H1 (cell line): ENCODE data around the gene TLE5. TPM values are rescaled to one million over a fixed set of nuclear protein-coding genes. Genes with fewer than 3 reads are reported as not detected.

Source experiments
- CTCF ChIA-PET: fragments of 300-600 bp; sonication (Branson Sonifier 250); formaldehyde crosslinking; loops from one replicate; lab custom pipeline; 2021; ENCODE audit not compliant: partially characterized antibody; lab: Charles Lee
- POLR2A ChIA-PET: fragments of 300-600 bp; sonication (Branson Sonifier 250); formaldehyde crosslinking; loops from one replicate; lab custom pipeline; 2021; ENCODE audit warnings: inconsistent platforms; ENCODE audit not compliant: partially characterized antibody; lab: Charles Lee
- DNase-seq, 2 experiments: peaks; one replicate each; pipeline versions ENCODE4 v3.0.0 to v3.0.0-alpha.2; 2010 to 2022; ENCODE audit warnings: low spot score in 2 of 2, low read depth in 1 of 2, mixed read lengths in 1 of 2
- FAIRE-seq: peaks from 2 replicates; lab custom pipeline; 2011; peaks lifted over from hg19 to GRCh38; lab: Jason Lieb, UNC
- H2AFZ ChIP-seq: 2 replicates; pipeline ENCODE4 v1.8.1; 2012; ENCODE audit warnings: low read length, inconsistent platforms
- H2AK5ac ChIP-seq: 2 replicates; pipeline ENCODE4 v1.6.1; 2013; ENCODE audit warnings: low read depth, low read length
- H2BK120ac ChIP-seq: replicated peaks from 2 replicates; pipeline ENCODE3; 2013; ENCODE audit warnings: low read depth, low read length, inconsistent platforms
- H2BK12ac ChIP-seq: 2 replicates; pipeline ENCODE4 v1.6.1; 2013; ENCODE audit warnings: low read depth, low read length
- H2BK15ac ChIP-seq: 2 replicates; pipeline ENCODE4 v1.6.1; 2013; ENCODE audit warnings: low read length
- H2BK20ac ChIP-seq: 2 replicates; pipeline ENCODE4 v1.6.1; 2013; ENCODE audit warnings: low read length
- H2BK5ac ChIP-seq: 2 replicates; pipeline ENCODE4 v1.6.1; 2013; ENCODE audit warnings: low read depth, low read length
- H3K14ac ChIP-seq: 2 replicates; pipeline ENCODE4 v1.6.1; 2013; ENCODE audit warnings: inconsistent platforms; ENCODE audit not compliant: insufficient read length
- H3K18ac ChIP-seq: 2 replicates; pipeline ENCODE4 v1.6.1; 2013; ENCODE audit warnings: low read length; ENCODE audit errors: extremely low read depth
- H3K23ac ChIP-seq: 2 replicates; pipeline ENCODE4 v1.6.1; 2013; ENCODE audit warnings: inconsistent platforms; ENCODE audit not compliant: insufficient read length
- H3K23me2 ChIP-seq: 2 replicates; pipeline ENCODE4 v1.6.1; 2013; ENCODE audit warnings: low read depth, low read length
- H3K27ac ChIP-seq: 2 replicates; pipeline ENCODE4 v1.6.1; 2011; ENCODE audit warnings: low read depth, low read length, inconsistent platforms
- H3K27me3 ChIP-seq, 4 experiments: replicated peaks in 1 of 4; 1 replicate in 1 of 4; 2 replicates in 3 of 4; pipeline versions ENCODE4 v1.6.1 to v1.8.1; 2011 to 2013; ENCODE audit warnings: low read length in 3 of 4, mild to moderate bottlenecking in 3 of 4, inconsistent platforms in 2 of 4, mixed read lengths in 2 of 4, moderate library complexity in 1 of 4; ENCODE audit not compliant: control insufficient read depth in 3 of 4, insufficient read depth in 3 of 4; ENCODE audit errors: extremely low read depth in 1 of 4
- H3K36me3 ChIP-seq, 4 experiments: 2 replicates each; pipeline versions ENCODE4 v1.6.1 to v1.8.1; 2011 to 2013; ENCODE audit warnings: mild to moderate bottlenecking in 4 of 4, low read length in 3 of 4, moderate library complexity in 2 of 4, control low read depth in 1 of 4, inconsistent platforms in 1 of 4; ENCODE audit not compliant: insufficient read depth in 4 of 4, control insufficient read depth in 2 of 4
- H3K4ac ChIP-seq: replicated peaks from 2 replicates; pipeline ENCODE3; 2013; ENCODE audit warnings: low read length, low read depth, mixed read lengths, inconsistent platforms; ENCODE audit not compliant: insufficient read length
- H3K4me1 ChIP-seq, 4 experiments: replicated peaks in 1 of 4; 1 replicate in 1 of 4; 2 replicates in 3 of 4; pipeline versions ENCODE4 v1.6.1 to v1.8.1; 2011 to 2013; ENCODE audit warnings: low read length in 3 of 4, inconsistent platforms in 2 of 4, mixed read lengths in 1 of 4; ENCODE audit not compliant: insufficient read depth in 4 of 4, control insufficient read depth in 3 of 4
- H3K4me2 ChIP-seq, 2 experiments: 2 replicates each; pipeline versions ENCODE4 v1.6.1 to v1.8.1; 2011 to 2013; ENCODE audit warnings: low read depth in 2 of 2, low read length in 2 of 2, control low read depth in 1 of 2, inconsistent platforms in 1 of 2, mild to moderate bottlenecking in 1 of 2; ENCODE audit not compliant: insufficient read depth in 1 of 2
- H3K4me3 ChIP-seq, 4 experiments: fragments of 200-600, 300-600 bp in 1 of 4; sonication (generic), shearing (Covaris generic), sonication (Bioruptor Twin) in 1 of 4; 2 replicates each; pipeline versions ENCODE4 v1.5.1 to v1.8.1; 2011 to 2016; ENCODE audit warnings: low read length in 4 of 4, low read depth in 3 of 4, control low read depth in 2 of 4, inconsistent platforms in 2 of 4, mild to moderate bottlenecking in 2 of 4, mixed read lengths in 1 of 4, moderate library complexity in 1 of 4; ENCODE audit not compliant: insufficient read depth in 2 of 4; ENCODE audit errors: extremely low read depth in 1 of 4
- H3K56ac ChIP-seq: replicated peaks from 2 replicates; pipeline ENCODE3; 2013; ENCODE audit warnings: low read depth, mild to moderate bottlenecking, mixed read lengths, low read length, inconsistent platforms; ENCODE audit not compliant: insufficient read length
- H3K79me1 ChIP-seq: 2 replicates; pipeline ENCODE4 v1.6.1; 2013; ENCODE audit warnings: low read depth, low read length, control low read depth
- H3K79me2 ChIP-seq, 2 experiments: 2 replicates each; pipeline versions ENCODE4 v1.6.1 to v1.8.1; 2012 to 2013; ENCODE audit warnings: low read length in 2 of 2, mild to moderate bottlenecking in 2 of 2, inconsistent platforms in 1 of 2; ENCODE audit not compliant: insufficient read depth in 2 of 2, control insufficient read depth in 1 of 2
- H3K9ac ChIP-seq, 4 experiments: replicated peaks in 1 of 4; 1 replicate in 1 of 4; 2 replicates in 3 of 4; pipeline versions ENCODE4 v1.6.1 to v1.8.1; 2011 to 2013; ENCODE audit warnings: low read depth in 3 of 4, low read length in 3 of 4, control low read depth in 2 of 4, mild to moderate bottlenecking in 2 of 4, moderate library complexity in 2 of 4, inconsistent platforms in 1 of 4; ENCODE audit errors: extremely low read depth in 1 of 4
- H3K9me3 ChIP-seq, 2 experiments: 2 replicates each; pipeline versions ENCODE4 v1.6.1 to v1.8.1; 2012 to 2013; ENCODE audit warnings: mild to moderate bottlenecking in 2 of 2, moderate library complexity in 2 of 2, control low read depth in 1 of 2, inconsistent platforms in 1 of 2, low read depth in 1 of 2, low read length in 1 of 2, mixed read lengths in 1 of 2; ENCODE audit not compliant: insufficient read depth in 2 of 2
- H4K20me1 ChIP-seq, 2 experiments: replicated peaks in 1 of 2; 2 replicates each; pipeline versions ENCODE3 to v1.8.1; 2011 to 2013; ENCODE audit warnings: inconsistent platforms in 2 of 2, low read length in 2 of 2, mild to moderate bottlenecking in 1 of 2; ENCODE audit not compliant: insufficient read depth in 2 of 2, control insufficient read depth in 1 of 2
- H4K5ac ChIP-seq: 2 replicates; pipeline ENCODE4 v1.6.1; 2013; ENCODE audit warnings: low read length, low read depth, mixed read lengths, inconsistent platforms; ENCODE audit not compliant: insufficient read length
- H4K8ac ChIP-seq: 2 replicates; pipeline ENCODE4 v1.8.0; 2013; ENCODE audit warnings: mild to moderate bottlenecking, moderate library complexity, low read length, inconsistent platforms; ENCODE audit not compliant: insufficient read depth; ENCODE audit errors: extremely low read depth
- H4K91ac ChIP-seq: replicated peaks from 2 replicates; pipeline ENCODE3; 2013; ENCODE audit warnings: low read length, mixed read lengths, inconsistent platforms; ENCODE audit not compliant: insufficient read length
- SP4 ChIP-seq: IDR thresholded peaks from 2 replicates; pipeline ENCODE4 v1.6.1; 2012; ENCODE audit warnings: low read length, inconsistent platforms
- TAF7 ChIP-seq: optimal IDR thresholded peaks from 2 replicates; pipeline ENCODE3; 2011; ENCODE audit warnings: low read depth, mild to moderate bottlenecking, inconsistent platforms, low read length, moderate library complexity, borderline replicate concordance
- WGBS, 2 experiments: shearing (Covaris generic) in 1 of 2; methylation state at CpG; one replicate each; pipeline versions ENCODE4 v1.1.6 to v1.1.7; 2013 to 2015; ENCODE audit warnings: low lambda C conversion rate in 2 of 2, mixed read lengths in 2 of 2, inconsistent platforms in 1 of 2, low coverage in 1 of 2, missing lambda C conversion rate in 1 of 2; ENCODE audit not compliant: insufficient replicate concordance in 2 of 2, insufficient coverage in 1 of 2, insufficient read length in 1 of 2; ENCODE audit errors: extremely low coverage in 1 of 2, missing lambda C conversion rate in 1 of 2; 5-methylcytosine and 5-hydroxymethylcytosine counted together
- polyA plus RNA-seq, 7 experiments: library from polyadenylated mRNA; depleted of rRNA in 3 of 7; stranded (reverse) in 5 of 7; unstranded in 2 of 7; fragments of >200 nt in 5 of 7; fragments of 200-250 nt in 2 of 7; gene quantifications; 1 replicate in 5 of 7; 2 replicates in 1 of 7; 4 replicates in 1 of 7; pipeline versions ENCODE4 v1.2.1 to v1.2.3, GENCODE V29; 2011 to 2013; ENCODE audit warnings: missing spikeins in 2 of 7, mixed read lengths in 2 of 7
- total RNA-seq: library from RNA; stranded (reverse); fragmentation: NEBNext Ultra II Directional; extraction: Animal tissue kit (Norgen Biotek cat#: 25700); gene quantifications from 2 replicates; pipeline ENCODE4 v1.2.1, GENCODE V29; 2021

Gene TLE5
- total and polyA plus RNA-seq, 2 of the 8 experiments (the other 6 are each of a cell fraction or from before 2014, with no cell fraction given), result 187 to 285 TPM

GRCh38 chr19:3012621-3013262, 49.6 kb downstream of the TLE5 start:
- H3K9me3 ChIP-seq, result no peaks in the 10 kb centered on the region
- H3K56ac ChIP-seq, result no peak overlapping the region
- H3K27me3 ChIP-seq, result no peaks in the 10 kb centered on the region
- no peak overlapping the region for H3K23ac ChIP-seq
- H2BK120ac ChIP-seq, result no peak overlapping the region
- no peak overlapping the region for H2AK5ac ChIP-seq
- no peak overlapping the region for H2BK12ac ChIP-seq
- no peak for FAIRE-seq
- no peak overlapping the region for H2BK15ac ChIP-seq
- H3K4me2 ChIP-seq, result no peak overlapping the region
- no peaks in the 10 kb centered on the region for H3K79me1 ChIP-seq
- no peak overlapping the region for H3K27ac ChIP-seq
- CTCF ChIA-PET, result interaction anchor here (0.6 to 1.5 kb wide), 3 partner anchors 9 to 112 kb away, joined by 4 read pairs; no protein-coding TSS in a partner anchor
- H3K23me2 ChIP-seq, result no peaks in the 10 kb centered on the region
- no peak overlapping the region for H3K18ac ChIP-seq
- no peak overlapping the region for H2AFZ ChIP-seq
- DNase-seq, result peak in 1 of 2 experiments; percentile 69
- no peak overlapping the region for H3K9ac ChIP-seq
- TF ChIP-seq TAF7 (no peak), SP4 (peak; percentile 97)
- no peak overlapping the region; the same call in 1 of the 2 replicates for H4K8ac ChIP-seq
- no peak overlapping the region for H3K14ac ChIP-seq
- peaks cover 0 to 7% (median 0%) of the 10 kb centered on the region in 4 experiments; a peak in 3 of 7 replicates for H3K4me1 ChIP-seq
- no peaks in the 10 kb centered on the region for H3K79me2 ChIP-seq
- H3K36me3 ChIP-seq, result no peaks in the 10 kb centered on the region
- no peak overlapping the region for H4K91ac ChIP-seq
- WGBS, 2 experiments, result 84% methylated on average over 16 of the region's 16 CpGs; no CpG with 5 or more reads in 1 of the 2 experiments
- no peak overlapping the region for H2BK20ac ChIP-seq
- no peak overlapping the region for H3K4me3 ChIP-seq
- no peak overlapping the region for H3K4ac ChIP-seq
- no peak overlapping the region for H2BK5ac ChIP-seq
- H4K5ac ChIP-seq, result no peak overlapping the region
- H4K20me1 ChIP-seq, result no peaks in the 10 kb centered on the region
- POLR2A ChIA-PET, result interaction anchor here (1.4 to 2.5 kb wide), 3 partner anchors 16 to 40 kb away, joined by 4 to 9 read pairs (median 5); no protein-coding TSS in a partner anchor
